Measurements from ENCODE around the gene ZNF564.
"Not testable (repeated sequence)": the region's sequence is repeated elsewhere in the genome, so short reads cannot be mapped to it uniquely, and the experiment has no call there.

The ZNF564 gene

DNA sequence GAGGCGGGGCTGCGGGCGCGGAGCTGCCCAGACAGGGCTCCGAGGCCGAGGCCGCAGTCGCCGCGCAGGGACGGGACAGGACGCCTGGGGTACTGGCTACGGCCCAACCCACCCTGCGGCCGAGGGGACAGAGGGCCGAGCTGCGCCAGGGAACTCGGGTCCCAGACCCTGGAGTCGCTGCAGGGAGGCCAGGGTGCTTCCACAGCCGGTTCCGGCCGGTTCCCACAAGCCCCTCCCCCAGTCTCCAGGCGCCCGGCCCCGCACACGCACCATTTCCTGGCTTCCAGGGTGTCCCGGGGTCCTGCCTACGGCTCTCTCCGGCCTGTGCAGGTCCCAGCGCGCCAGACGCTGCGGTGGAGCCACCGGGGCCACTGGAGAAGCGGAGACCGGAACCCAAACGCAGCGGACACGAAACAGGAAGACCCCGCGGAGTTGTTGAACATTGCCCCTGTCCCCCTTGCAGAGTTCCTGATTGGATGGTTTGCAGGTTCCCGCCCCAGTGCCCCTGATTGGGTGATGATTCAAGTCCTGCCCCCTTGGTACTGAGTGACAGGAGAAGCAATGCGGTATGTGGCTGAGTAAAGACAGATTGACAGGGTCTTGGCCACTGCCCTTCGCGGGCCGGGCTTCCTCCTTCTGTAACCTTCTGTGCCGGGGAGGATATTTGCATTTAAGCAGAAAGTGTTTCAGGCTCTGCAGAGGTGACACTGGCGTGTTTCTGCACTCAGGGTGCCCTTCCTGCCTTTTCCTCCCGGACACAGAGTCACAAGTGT, at the start of gene ZNF564:
ZNF564 (minus strand) TSS at position 423 of the 773 bp plus-strand sequence; CDS start at position 273, 150 bp downstream.
- peak; percentile 78 to 94 for DNase-seq (ENCODE audit: extremely low read depth in 1 of 2, low read depth in 1 of 2)

DNA sequence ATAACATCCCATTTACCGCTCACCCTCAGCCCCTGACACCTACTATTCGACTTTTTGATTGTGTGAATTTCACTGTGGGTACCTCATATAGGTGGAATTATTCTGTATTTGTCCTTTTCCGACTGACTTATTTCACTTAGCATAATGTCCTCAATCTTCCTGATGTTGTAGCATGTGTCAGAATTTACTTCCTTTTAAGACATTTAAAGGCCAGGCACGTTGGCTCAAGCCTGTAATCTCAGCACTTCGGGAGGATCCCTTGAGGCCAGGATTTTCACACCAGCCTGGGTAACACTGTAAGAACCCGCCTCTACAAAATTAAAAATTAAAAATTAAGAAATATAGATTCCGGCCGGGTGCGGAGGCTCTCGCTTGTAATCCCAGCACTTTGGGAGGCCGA, 46.3 kb upstream of the ZNF564 start:
- no peak for DNase-seq (ENCODE audit: extremely low read depth in 1 of 2, low read depth in 1 of 2)

DNA sequence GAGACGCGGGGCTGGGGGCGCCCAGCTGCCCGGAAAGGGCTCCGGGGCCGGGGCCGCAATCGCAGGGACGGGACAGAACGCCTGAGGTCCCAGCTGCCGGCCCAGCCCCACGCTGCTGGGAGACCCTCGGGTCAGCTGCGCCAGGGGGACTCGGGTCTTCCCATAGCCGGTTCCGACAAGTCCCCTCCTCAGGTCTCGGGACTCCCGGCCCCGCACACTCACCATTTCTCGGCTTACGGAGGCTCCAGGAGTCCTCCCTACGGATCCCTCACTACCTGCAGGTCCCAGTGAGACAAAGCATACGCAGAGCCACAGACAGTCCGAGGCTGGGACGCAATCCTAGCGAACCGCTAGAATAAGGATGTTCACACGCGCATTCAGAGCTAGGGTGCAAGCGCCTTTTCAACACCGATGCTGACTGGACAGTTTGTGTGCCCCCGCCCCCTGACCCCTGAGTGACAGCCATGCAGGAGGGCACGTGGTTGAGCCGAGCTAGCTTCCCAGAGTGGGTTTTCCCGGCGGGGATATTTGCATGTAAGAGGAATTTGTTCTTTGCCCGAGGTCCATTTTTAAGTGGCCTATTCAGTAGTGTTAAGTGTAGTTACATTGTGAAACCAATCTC, 45.8 kb upstream of the ZNF564 start:
- DNase-seq (ENCODE audit: extremely low read depth in 1 of 2, low read depth in 1 of 2): no peak

GRCh38 chr19:12596485-12596884, 45.2 kb upstream of the ZNF564 start:
- DNase-seq (ENCODE audit: extremely low read depth in 1 of 2, low read depth in 1 of 2): no peak

DNA sequence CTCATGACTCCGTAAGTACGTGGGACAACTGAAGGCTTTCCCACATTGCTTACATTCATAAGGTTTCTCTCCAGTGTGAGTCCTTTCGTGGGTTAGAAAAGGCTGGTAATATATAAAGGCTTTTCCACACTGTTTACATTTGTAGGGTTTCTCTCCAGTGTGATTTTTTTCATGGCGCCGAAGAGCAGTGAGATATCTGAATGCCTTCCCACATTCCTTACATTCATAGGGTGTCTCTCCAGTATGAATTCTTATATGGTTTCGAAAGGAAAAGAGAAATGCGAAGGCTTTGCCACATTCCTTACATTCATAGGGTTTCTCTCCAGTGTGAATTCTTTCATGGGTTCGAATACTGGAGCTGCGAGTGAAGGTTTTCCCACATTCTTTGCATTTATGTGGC, 29.8 kb upstream of the ZNF564 start:
- no peak for DNase-seq (ENCODE audit: extremely low read depth in 1 of 2, low read depth in 1 of 2)

DNA sequence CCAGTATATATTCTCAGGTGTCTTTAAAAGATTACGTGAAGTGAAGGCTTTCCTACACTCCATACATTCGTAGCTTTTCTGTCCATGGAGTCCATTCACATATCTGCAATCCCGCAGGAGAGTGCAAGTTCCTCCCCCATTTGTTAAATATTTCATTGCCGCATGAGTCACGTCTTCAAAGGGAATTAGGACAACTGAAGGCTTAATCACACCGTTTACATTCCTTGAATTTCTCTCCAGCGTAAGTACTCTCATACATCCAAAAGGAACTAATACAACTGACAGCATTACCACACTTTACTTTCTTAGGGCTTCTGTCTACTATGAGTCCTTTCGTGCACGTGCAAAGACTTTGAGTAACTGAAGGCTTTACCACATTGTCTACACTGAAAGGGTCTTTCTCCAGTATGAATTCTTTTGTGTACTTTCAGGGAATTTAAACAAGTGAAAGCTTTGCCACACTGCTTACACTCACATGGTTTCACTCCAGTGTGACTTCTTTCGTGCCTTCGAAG, 29.0 kb upstream of the ZNF564 start:
- no peak for DNase-seq (ENCODE audit: extremely low read depth in 1 of 2, low read depth in 1 of 2)

GRCh38 chr19:12578641-12579040, 27.4 kb upstream of the ZNF564 start:
- no peak for DNase-seq (ENCODE audit: extremely low read depth in 1 of 2, low read depth in 1 of 2)

DNA sequence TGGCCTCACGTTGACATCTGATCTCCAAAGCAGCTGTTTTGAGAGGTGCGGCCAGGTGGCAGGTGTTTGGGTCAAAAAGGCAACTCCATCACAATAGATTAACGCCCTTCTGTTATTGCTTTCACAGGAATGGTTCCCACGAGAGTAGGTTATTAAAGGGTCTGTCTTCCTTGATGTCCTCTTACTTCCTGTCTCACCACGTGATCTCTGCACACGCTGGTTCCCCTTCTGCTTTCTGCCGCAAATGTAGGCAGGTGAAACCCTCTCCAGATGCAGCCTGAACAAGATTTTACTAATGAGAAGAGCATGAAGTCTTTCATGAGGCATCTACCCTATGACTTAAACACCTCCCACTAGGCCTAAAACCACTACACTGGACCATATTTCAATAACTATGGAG, 22.8 kb upstream of the ZNF564 start:
- no peak for DNase-seq (ENCODE audit: extremely low read depth in 1 of 2, low read depth in 1 of 2)

GRCh38 chr19:12567951-12568350, 16.7 kb upstream of the ZNF564 start:
- DNase-seq (ENCODE audit: extremely low read depth in 1 of 2, low read depth in 1 of 2): no peak

- DNase-seq (ENCODE audit: extremely low read depth in 1 of 2, low read depth in 1 of 2): not testable (repeated sequence)
Measured at GRCh38 chr19:12566380-12566779, 15.1 kb upstream of the ZNF564 start.

GRCh38 chr19:12564016-12564664, 12.9 kb upstream of the ZNF564 start:
- peak; percentile 69 to 82 for DNase-seq (ENCODE audit: extremely low read depth in 1 of 2, low read depth in 1 of 2)

GRCh38 chr19:12555456-12555930, 4.2 kb upstream of the ZNF564 start:
- no peak for DNase-seq (ENCODE audit: extremely low read depth in 1 of 2, low read depth in 1 of 2)

- no peak for DNase-seq (ENCODE audit: extremely low read depth in 1 of 2, low read depth in 1 of 2)
Measured at GRCh38 chr19:12546903-12547302, 4.4 kb downstream of the ZNF564 start.

GRCh38 chr19:12546068-12546467, 5.2 kb downstream of the ZNF564 start:
- DNase-seq (ENCODE audit: extremely low read depth in 1 of 2, low read depth in 1 of 2): no peak

- no peak for DNase-seq (ENCODE audit: extremely low read depth in 1 of 2, low read depth in 1 of 2)
Measured at GRCh38 chr19:12545267-12545666, 6.0 kb downstream of the ZNF564 start.

GRCh38 chr19:12544401-12544876, 6.8 kb downstream of the ZNF564 start:
- DNase-seq (ENCODE audit: extremely low read depth in 1 of 2, low read depth in 1 of 2): no peak

DNA sequence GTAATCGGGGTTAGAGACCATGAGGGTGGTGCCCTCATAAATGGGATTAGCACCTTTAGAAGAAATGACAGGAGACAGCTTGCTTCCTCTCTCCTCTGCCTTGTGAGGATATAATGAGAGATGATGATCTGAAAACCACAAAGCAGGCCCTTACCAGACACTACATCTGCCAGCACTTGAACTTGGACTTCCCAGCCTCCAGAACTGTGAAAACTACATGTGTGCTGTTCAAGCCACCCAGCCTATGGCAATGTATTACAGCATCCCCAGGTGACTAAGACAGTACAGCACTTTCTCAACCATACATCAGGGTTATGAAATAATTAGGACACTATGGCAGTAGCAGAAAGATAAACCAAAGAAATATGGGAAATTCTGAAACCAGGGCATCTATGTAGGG, 7.4 kb downstream of the ZNF564 start:
- no peak for DNase-seq (ENCODE audit: extremely low read depth in 1 of 2, low read depth in 1 of 2)

DNA sequence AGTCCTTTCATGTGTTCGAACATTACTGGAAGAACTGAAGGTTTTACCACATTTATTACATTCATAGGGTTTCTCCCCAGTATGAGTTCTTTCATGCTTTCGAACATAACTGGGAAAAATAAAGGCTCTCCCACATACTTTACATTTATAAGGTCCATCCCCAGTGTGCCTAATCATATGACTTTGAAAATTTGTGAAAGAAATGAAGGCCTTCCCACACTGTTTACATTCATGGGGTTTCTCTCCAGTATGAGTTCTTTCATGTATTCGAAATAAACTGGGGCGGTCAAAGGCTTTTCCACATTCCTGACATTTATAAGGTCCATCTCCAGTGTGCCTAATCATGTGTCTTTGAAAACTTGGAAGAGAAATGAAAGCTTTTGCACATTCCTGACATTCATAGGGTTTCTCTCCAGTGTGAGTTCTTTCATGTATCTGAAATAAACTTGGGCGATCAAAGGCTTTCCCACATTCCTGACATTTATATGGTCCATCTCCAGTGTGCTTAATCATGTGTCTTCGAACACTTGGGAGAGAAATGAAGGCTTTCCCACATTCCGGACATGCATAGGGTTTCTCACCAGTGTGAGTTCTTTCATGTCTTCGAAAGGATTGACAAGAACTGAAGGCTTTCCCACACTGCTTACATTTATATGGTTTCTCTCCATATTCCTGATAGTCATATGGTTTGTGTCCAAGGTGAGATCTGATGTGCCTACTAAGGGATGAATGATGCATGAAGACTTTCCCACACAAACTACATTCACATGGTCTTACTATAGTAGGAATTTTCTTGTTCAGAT, 24.0 kb downstream of the ZNF564 start:
- DNase-seq (ENCODE audit: extremely low read depth in 1 of 2, low read depth in 1 of 2): no peak

DNA sequence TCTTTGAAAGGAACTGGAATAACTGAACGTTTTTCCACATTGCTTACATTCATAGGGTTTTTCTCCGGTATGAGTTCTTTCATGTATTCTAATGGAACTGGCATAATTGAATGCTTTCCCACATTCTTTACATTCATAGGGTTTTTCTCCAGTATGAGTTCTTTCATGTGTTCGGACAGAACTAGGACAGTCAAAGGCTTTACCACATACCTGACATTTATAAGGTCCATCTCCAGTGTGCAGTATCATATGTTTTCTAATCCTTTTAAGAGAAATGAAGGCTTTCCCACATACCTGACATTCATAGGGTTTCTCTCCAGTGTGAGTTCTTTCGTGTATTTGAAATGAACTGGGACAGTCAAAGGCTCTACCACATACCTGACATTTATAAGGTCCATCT, 24.7 kb downstream of the ZNF564 start:
- no peak for DNase-seq (ENCODE audit: extremely low read depth in 1 of 2, low read depth in 1 of 2)

- DNase-seq (ENCODE audit: extremely low read depth in 1 of 2, low read depth in 1 of 2): no peak
Measured at GRCh38 chr19:12521996-12522395, 29.3 kb downstream of the ZNF564 start.

All from stimulated activated CD8-positive, alpha-beta memory T cell treated with anti-CD3 and anti-CD28 coated beads, Interleukin-7, amount 100 ng/mL, for 48 hours (primary cell).